ENCODE measurements around the gene GHR. TPM values are rescaled to one million over a fixed set of nuclear protein-coding genes. Genes with fewer than 3 reads are reported as not detected.

The GHR gene
- total RNA-seq, 1 donor: not detected

DNA sequence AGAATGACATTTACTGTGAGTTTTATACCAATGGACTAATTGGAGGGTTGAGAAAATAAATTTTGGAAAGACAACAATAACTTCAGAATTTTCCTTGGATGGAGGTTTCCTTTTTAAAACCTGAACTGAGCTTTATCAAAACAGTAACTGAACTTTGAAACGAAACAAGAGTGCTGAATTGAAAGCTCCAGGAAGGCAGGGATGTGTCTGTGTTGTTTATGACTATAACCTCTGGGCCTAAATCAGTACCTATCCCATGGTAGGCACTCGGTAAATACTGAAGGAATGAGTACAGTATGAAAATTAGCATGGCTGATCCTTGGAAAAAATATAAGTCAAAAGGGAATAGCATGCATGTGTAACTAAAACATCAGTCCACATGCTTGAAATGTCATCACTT lies 93.9 kb downstream of the GHR start:
- H3K4me1 ChIP-seq (ENCODE audit: insufficient read depth, low read length): no peaks in the 10 kb centered on the region
- no peak overlapping the region for H3K4me3 ChIP-seq (ENCODE audit: low read length)
- H3K27me3 ChIP-seq (ENCODE audit: insufficient read depth, low read length): no peaks in the 10 kb centered on the region
- H3K9me3 ChIP-seq (ENCODE audit: low read depth, low read length): no peaks in the 10 kb centered on the region

DNA sequence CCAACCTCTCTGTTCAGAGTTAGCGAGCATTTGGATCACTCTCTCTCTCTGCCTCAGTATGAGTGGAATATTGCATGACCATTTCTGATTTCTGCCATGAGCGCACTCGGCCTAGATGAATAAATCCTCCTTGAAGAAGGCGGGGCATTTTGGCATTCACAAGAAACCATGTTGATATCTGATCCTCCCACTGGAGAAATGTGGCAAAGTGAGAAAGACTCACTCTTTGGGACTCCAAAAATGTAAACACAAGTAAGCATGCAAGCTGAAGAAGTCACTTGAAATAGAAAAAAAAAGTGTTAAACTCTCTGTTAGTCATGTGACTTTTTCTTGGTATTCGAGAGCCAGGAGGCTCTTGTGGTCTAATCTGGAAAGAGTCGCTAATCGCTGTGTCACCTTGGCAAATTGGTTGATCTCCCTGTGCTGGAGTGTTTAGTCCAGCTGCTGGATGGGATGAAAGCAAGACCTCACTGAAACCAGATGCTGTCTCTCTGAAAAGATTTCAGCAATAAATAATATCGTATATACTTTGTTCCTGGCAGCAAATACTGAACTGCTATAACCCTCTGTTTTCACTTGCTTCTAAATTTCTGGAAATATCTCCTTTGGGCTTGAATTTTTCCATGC lies 95.5 kb downstream of the GHR start:
- no peaks in the 10 kb centered on the region for H3K27me3 ChIP-seq (ENCODE audit: insufficient read depth, low read length)
- H3K4me3 ChIP-seq (ENCODE audit: low read length): no peak overlapping the region
- no peaks in the 10 kb centered on the region for H3K9me3 ChIP-seq (ENCODE audit: low read depth, low read length)
- H3K4me1 ChIP-seq (ENCODE audit: insufficient read depth, low read length): no peaks in the 10 kb centered on the region

DNA sequence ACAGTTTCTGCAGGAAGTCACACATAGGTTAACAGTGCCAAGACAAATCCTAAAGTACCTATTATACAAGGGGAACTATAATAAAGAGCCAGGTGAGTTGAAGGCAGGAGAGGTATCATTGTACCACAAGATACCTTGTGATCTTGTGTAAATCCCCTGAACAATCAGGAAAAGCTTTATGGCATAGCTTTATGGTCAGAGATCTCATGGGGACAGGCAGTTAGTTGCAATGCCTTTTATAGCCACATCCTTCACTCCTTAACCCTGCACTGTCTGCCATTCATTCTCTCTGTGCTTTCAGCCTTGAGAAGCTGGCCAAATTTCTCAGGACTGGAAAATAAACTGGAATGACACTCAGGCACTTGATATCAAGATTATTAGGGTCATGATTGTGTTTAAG lies 97.0 kb downstream of the GHR start:
- no peaks in the 10 kb centered on the region for H3K4me1 ChIP-seq (ENCODE audit: insufficient read depth, low read length)
- no peaks in the 10 kb centered on the region for H3K27me3 ChIP-seq (ENCODE audit: insufficient read depth, low read length)
- H3K4me3 ChIP-seq (ENCODE audit: low read length): no peak overlapping the region

DNA sequence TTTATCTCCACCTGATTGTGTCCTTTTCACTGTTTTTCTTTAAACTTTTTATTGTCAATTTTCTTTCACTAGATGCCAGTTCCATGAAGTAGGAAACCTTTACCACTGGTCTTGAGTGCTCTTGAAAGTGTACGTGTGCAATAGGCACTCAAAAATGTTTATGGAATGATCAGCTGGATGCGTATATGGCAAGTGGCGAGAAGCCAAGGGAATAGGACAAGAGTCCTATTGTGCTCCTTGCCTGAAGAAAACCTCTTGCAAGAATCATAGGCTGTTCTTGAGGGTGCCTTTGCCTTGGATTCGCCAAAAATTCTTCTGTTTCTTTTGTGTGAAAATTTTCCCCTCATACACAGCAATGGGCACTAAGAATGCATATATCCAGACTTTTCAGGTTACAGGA lies 97.7 kb downstream of the GHR start:
- Histone ChIP-seq H3K4me3 (ENCODE audit: low read length) (no peak overlapping the region), H3K9me3 (ENCODE audit: low read depth, low read length) (no peaks in the 10 kb centered on the region), H3K27me3 (ENCODE audit: insufficient read depth, low read length) (no peaks in the 10 kb centered on the region), H3K4me1 (ENCODE audit: insufficient read depth, low read length) (no peaks in the 10 kb centered on the region)

More for the DNA sequence above, 97.0 kb downstream of the GHR start:
- H3K9me3 ChIP-seq (ENCODE audit: low read depth, low read length): no peaks in the 10 kb centered on the region

DNA sequence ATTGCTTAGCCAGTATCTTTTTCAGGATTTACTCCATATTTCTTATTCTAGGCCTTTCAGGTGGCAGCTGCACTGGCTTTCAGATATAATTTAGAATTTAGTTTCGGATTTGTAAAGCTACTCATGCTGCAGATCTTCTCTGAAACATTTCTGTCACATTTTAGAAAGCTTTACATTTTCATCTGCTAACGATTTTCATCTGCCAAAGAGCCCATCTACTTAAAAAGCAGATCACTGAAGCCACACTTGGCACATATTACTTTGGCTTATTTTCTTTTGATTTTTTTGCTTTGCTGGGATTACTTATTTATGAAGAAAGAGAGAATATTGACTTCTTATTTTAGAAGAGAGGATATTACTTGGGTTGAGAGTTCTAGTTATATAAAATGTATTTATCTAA lies 98.2 kb downstream of the GHR start:
- no peaks in the 10 kb centered on the region for H3K4me1 ChIP-seq (ENCODE audit: insufficient read depth, low read length)
- H3K9me3 ChIP-seq (ENCODE audit: low read depth, low read length): no peaks in the 10 kb centered on the region
- no peak overlapping the region for H3K4me3 ChIP-seq (ENCODE audit: low read length)
- H3K27me3 ChIP-seq (ENCODE audit: insufficient read depth, low read length): no peaks in the 10 kb centered on the region

DNA sequence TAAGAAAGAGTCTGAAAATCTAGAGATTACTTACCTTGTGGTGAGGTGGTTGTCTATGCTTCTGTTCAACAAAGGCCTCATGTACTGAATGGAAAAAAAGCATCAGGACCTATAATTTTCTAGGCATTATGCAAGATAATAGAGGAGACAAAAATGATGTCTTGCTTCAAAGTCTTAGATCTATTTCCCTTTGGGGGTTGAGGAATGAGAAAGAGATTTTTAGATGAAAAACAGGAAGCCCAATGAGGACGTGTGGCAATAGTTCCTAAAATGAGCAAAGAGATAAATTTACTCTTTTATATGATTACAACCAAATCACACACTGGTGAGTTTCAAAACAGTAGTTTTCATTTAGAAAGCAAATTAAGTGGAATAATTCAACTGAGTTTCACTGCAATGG lies 99.5 kb downstream of the GHR start:
- Histone ChIP-seq H3K4me3 (ENCODE audit: low read length) (no peak overlapping the region), H3K9me3 (ENCODE audit: low read depth, low read length) (no peaks in the 10 kb centered on the region), H3K27me3 (ENCODE audit: insufficient read depth, low read length) (no peaks in the 10 kb centered on the region), H3K4me1 (ENCODE audit: insufficient read depth, low read length) (no peaks in the 10 kb centered on the region)

DNA sequence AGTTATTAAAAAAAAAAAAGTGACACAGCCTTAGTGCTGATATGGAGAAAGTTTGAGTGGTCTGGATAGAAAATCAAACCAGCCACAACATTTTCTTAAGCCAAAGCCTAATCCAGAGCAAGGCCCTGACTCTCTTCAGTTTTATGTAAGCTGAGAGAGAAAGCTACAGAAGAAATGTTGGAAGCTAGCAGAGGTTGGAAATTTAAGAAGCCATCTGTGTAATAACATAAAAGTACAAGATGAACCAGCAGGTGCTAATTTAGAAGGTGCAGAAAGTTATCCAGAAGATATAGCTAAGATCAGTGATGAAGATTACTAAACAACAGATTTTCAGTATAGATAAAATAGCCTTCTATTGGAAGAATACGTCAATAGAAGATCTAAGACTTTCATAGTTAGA lies 102.9 kb downstream of the GHR start:
- no peaks in the 10 kb centered on the region for H3K27me3 ChIP-seq (ENCODE audit: insufficient read depth, low read length)
- H3K9me3 ChIP-seq (ENCODE audit: low read depth, low read length): no peaks in the 10 kb centered on the region
- no peak overlapping the region for H3K4me3 ChIP-seq (ENCODE audit: low read length)
- H3K4me1 ChIP-seq (ENCODE audit: insufficient read depth, low read length): no peaks in the 10 kb centered on the region

DNA sequence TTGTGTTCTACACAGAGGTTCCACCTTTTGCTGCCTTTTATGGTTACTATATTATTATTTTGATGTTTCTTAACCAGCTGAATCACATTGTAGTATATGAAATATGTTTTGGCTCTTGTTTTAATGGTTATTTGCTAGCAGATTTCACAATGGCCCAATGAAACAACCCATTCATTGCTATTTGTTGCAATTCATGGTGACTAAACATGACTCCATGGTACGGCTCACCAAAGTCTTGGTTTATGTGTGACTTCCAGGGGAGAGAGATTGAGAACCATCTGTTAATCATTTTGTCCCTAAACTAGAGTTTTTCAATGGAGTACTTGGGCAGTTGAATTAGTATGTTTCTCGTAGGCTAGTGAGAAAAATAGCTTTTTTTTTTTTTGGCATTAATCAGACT lies 108.4 kb downstream of the GHR start:
- Histone ChIP-seq H3K27me3 (ENCODE audit: insufficient read depth, low read length) (no peaks in the 10 kb centered on the region), H3K4me1 (ENCODE audit: insufficient read depth, low read length) (no peaks in the 10 kb centered on the region), H3K9me3 (ENCODE audit: low read depth, low read length) (no peaks in the 10 kb centered on the region), H3K4me3 (ENCODE audit: low read length) (no peak overlapping the region)

DNA sequence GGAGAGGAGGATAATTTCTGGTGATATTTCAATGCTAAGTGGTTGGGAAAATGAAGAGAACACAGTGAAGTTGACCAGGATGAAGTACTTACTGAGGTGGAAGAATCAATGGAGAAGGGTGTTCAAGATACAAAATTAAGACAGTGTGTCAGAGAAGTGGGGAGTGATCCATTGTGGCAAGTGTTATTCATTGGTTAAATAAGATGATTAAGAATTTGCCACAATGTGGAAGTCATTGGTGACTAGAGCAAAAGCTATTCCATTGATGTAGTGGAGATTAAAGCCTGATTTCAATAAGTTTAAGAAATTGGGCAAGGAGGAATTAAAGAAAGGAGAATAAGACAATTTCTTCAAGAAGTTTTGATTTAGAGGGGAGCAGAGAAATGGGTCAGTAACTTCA lies 118.9 kb downstream of the GHR start:
- Histone ChIP-seq H3K4me3 (ENCODE audit: low read length) (no peak overlapping the region), H3K27me3 (ENCODE audit: insufficient read depth, low read length) (no peaks in the 10 kb centered on the region), H3K9me3 (ENCODE audit: low read depth, low read length) (peaks cover 6% of the 10 kb centered on the region), H3K4me1 (ENCODE audit: insufficient read depth, low read length) (no peaks in the 10 kb centered on the region)

DNA sequence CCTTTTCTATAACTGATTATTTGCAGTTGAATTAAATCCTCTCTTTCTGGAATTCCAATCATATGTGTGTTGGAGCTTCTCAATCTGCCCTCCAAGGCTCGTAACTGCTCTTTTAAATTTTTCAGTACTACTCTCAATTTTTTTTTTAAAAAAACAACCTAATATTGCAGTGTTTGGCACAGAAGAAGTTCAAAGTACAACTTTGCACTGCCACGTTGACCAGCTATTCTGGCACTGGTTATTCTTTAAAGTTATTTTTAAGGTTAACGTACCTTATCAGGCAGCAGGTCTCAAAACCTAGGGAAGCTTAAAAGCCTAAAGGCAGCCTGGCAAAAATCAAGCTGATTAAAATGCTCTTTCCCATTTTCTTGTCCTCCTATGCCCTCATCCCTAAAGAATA lies 120.5 kb downstream of the GHR start:
- Histone ChIP-seq H3K27me3 (ENCODE audit: insufficient read depth, low read length) (no peaks in the 10 kb centered on the region), H3K4me1 (ENCODE audit: insufficient read depth, low read length) (no peaks in the 10 kb centered on the region), H3K9me3 (ENCODE audit: low read depth, low read length) (peaks cover 6% of the 10 kb centered on the region), H3K4me3 (ENCODE audit: low read length) (no peak overlapping the region)

DNA sequence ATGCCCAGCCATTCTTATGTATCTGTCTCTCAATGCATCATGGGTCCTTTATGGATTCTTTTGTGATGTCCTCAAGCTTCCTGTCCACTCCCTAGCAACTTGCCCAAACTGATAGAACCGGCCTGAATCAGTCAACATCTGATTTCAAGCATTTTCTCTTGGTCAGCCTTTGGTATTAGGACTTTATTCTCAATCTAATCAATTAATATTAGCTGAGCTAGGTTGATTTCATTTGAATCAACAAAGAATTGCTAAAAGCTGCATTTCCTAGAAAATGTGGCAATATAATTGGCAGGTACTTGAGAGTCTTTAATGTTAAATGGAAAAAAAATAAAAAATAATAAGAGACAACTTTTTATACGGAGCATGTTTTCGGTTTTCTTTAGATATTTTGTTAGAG lies 121.8 kb downstream of the GHR start:
- no peaks in the 10 kb centered on the region for H3K27me3 ChIP-seq (ENCODE audit: insufficient read depth, low read length)
- peaks cover 2% of the 10 kb centered on the region for H3K9me3 ChIP-seq (ENCODE audit: low read depth, low read length)
- H3K4me1 ChIP-seq (ENCODE audit: insufficient read depth, low read length): no peaks in the 10 kb centered on the region
- H3K4me3 ChIP-seq (ENCODE audit: low read length): no peak overlapping the region

DNA sequence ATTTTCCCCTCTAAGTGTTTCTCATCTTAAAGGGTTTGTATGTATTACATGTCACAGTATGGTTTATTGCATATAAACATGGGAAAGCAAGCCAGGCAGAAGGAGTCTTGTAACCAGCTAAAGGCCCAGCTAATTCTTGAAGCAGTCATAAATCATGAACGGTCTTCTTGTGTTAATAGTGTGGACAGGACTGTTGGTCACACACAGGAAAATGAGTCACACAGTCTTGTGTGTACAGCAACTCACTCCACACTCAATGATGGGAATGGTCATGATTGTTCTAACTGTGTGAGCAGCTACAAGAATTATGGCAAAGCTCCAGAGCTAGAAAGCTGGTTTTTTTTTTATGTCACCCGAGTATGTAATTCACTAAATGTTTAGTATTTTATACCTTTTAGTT lies 123.9 kb downstream of the GHR start:
- Histone ChIP-seq H3K4me1 (ENCODE audit: insufficient read depth, low read length) (no peaks in the 10 kb centered on the region), H3K4me3 (ENCODE audit: low read length) (no peak overlapping the region), H3K9me3 (ENCODE audit: low read depth, low read length) (no peaks in the 10 kb centered on the region), H3K27me3 (ENCODE audit: insufficient read depth, low read length) (no peaks in the 10 kb centered on the region)

DNA sequence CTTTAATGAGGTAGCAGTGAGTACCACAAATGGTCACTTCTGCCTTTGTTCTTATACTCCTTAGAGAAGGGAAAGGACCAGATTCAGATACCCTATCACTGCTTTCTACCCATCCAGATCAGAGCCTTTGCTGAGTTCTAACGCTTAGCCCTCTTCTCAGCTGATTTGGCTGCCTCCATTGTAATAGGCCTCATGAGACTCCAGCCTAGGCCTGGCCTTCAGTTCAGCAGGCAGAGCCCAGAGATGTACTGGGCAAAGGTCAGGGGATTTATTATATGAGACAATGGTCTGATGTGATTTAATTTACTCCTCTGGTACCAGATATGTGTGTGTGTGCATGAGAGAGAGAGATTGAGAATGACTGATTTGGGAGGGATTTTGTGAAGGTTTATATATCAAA lies 124.7 kb downstream of the GHR start:
- no peak overlapping the region for H3K4me3 ChIP-seq (ENCODE audit: low read length)
- H3K27me3 ChIP-seq (ENCODE audit: insufficient read depth, low read length): no peaks in the 10 kb centered on the region
- H3K4me1 ChIP-seq (ENCODE audit: insufficient read depth, low read length): no peaks in the 10 kb centered on the region
- no peaks in the 10 kb centered on the region for H3K9me3 ChIP-seq (ENCODE audit: low read depth, low read length)

DNA sequence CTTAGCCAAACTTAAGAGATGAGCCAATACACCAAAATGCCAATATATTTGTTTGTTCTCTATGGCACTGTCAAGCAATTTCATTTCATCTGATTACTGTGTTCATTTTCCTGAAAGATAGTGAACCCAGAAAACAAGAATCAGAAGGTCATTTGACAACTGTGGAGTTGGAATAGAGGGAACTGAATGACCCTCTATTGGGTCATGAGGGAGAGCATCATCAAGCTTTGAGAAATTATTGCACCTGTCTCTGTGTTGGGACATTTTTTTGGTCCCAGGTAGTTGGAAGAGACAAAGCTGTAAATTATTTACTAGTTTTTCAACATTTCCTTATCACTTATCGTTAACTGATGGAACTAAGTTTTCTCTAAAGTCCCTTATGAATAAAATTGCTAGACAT lies 129.4 kb downstream of the GHR start:
- Histone ChIP-seq H3K4me3 (ENCODE audit: low read length) (no peak overlapping the region), H3K9me3 (ENCODE audit: low read depth, low read length) (no peaks in the 10 kb centered on the region)

DNA sequence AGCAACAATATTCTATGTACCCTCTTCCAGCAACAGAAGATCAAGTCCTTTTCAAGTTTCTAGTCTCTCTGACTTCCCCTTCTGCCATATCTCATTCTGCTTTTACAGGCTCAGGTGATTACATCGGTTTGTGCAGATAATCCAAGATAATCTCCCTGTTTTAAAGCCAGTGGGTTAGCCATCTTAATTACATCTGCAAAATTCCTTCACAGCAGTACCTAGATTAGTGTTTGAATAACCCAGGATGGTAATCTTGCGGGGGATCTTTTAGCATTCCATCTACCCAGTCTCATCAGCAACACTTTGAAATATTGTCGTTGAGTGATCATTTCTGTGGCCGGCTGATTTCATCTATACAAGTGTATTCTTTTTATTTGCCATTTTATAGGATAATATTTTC lies 130.2 kb downstream of the GHR start:
- Histone ChIP-seq H3K4me3 (ENCODE audit: low read length) (no peak overlapping the region), H3K9me3 (ENCODE audit: low read depth, low read length) (no peaks in the 10 kb centered on the region), H3K4me1 (ENCODE audit: insufficient read depth, low read length) (no peaks in the 10 kb centered on the region), H3K27me3 (ENCODE audit: insufficient read depth, low read length) (no peaks in the 10 kb centered on the region)

More for the DNA sequence above, 129.4 kb downstream of the GHR start:
- Histone ChIP-seq H3K27me3 (ENCODE audit: insufficient read depth, low read length) (no peaks in the 10 kb centered on the region), H3K4me1 (ENCODE audit: insufficient read depth, low read length) (no peaks in the 10 kb centered on the region)

DNA sequence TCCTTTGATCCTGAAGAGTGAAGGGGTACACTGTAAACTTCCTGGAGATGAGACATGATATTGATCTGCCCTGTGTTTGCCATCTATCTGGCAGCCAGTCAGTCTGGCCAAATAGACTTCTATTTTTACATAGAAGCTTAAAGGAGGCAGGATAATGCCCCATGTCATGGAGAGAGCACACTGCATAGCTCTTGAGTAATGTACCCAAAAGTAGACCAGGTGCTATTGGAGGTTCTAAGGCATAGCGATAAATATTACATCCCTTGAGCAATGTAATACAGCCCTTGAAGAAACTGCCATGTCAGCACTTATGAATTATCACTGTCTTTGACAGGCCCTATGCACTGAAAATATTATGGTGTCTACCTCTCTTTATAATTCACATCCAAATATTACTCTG lies 131.8 kb downstream of the GHR start:
- Histone ChIP-seq H3K9me3 (ENCODE audit: low read depth, low read length) (no peaks in the 10 kb centered on the region), H3K4me3 (ENCODE audit: low read length) (no peak overlapping the region), H3K27me3 (ENCODE audit: insufficient read depth, low read length) (no peaks in the 10 kb centered on the region), H3K4me1 (ENCODE audit: insufficient read depth, low read length) (no peaks in the 10 kb centered on the region)

Data from mononuclear cell (primary cell).